IPS-20b (cell line): ENCODE results near the gene DOCK10.

ENCODE experiments used
- H3K27ac ChIP-seq: one replicate; pipeline ENCODE4 v1.5.1; 2013; ENCODE audit warnings: low read length
- H3K27me3 ChIP-seq: 2 replicates; pipeline ENCODE4 v1.6.1; 2013; ENCODE audit warnings: mild to moderate bottlenecking, low read length, inconsistent platforms; ENCODE audit not compliant: insufficient read depth
- H3K36me3 ChIP-seq: 2 replicates; pipeline ENCODE4 v1.6.1; 2013; ENCODE audit warnings: low read depth, mild to moderate bottlenecking, inconsistent platforms, low read length, moderate library complexity; ENCODE audit not compliant: insufficient read depth
- H3K4me1 ChIP-seq: 2 replicates; pipeline ENCODE4 v1.6.1; 2013; ENCODE audit warnings: mild to moderate bottlenecking, control low read depth, inconsistent platforms, low read length, moderate library complexity; ENCODE audit not compliant: insufficient read depth
- H3K4me3 ChIP-seq: 2 replicates; pipeline ENCODE4 v1.5.1; 2013; ENCODE audit warnings: mild to moderate bottlenecking, low read length, inconsistent platforms
- H3K9ac ChIP-seq: 2 replicates; pipeline ENCODE4 v1.6.1; 2013; ENCODE audit warnings: low read depth, mild to moderate bottlenecking, inconsistent platforms, low read length, moderate library complexity
- H3K9me3 ChIP-seq: 2 replicates; pipeline ENCODE4 v1.6.1; 2013; ENCODE audit warnings: mild to moderate bottlenecking, low read depth, low read length, inconsistent platforms; ENCODE audit not compliant: insufficient read depth

DOCK10 gene

GRCh38 chr2:224901121-224901676 is 141.1 kb downstream of the DOCK10 start:
- no peaks in the 10 kb centered on the region for H3K36me3 ChIP-seq

DNA sequence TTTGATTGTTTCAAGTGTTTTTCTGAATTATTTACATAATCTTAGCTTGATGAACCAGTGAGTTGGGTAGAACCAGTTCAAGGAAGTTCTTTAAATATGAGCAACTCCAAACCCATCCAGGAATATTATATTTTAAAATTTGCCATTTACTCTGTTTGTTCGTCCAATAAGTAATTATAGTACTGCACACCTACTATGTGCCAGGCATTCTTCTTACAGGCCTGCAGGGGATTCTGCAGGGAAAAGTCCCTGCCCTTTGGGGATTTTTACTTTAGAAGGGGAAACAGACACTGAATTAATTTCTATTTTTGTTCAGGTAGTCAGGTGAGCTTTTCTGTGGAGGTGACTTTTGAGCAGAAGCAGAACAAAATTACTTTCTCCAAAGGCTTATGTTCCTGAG is 146.9 kb downstream of the DOCK10 start:
- Histone ChIP-seq H3K27me3 (no peaks in the 10 kb centered on the region), H3K4me1 (no peaks in the 10 kb centered on the region), H3K9ac (no peak overlapping the region), H3K27ac (no peak overlapping the region), H3K4me3 (no peak overlapping the region), H3K36me3 (no peaks in the 10 kb centered on the region), H3K9me3 (no peaks in the 10 kb centered on the region)

More at GRCh38 chr2:224901121-224901676, 141.1 kb downstream of the DOCK10 start:
- no peak overlapping the region for H3K27ac ChIP-seq
- no peaks in the 10 kb centered on the region for H3K4me1 ChIP-seq
- H3K4me3 ChIP-seq: no peak overlapping the region
- H3K9ac ChIP-seq: no peak overlapping the region
- H3K9me3 ChIP-seq: no peaks in the 10 kb centered on the region
- no peaks in the 10 kb centered on the region for H3K27me3 ChIP-seq

DNA sequence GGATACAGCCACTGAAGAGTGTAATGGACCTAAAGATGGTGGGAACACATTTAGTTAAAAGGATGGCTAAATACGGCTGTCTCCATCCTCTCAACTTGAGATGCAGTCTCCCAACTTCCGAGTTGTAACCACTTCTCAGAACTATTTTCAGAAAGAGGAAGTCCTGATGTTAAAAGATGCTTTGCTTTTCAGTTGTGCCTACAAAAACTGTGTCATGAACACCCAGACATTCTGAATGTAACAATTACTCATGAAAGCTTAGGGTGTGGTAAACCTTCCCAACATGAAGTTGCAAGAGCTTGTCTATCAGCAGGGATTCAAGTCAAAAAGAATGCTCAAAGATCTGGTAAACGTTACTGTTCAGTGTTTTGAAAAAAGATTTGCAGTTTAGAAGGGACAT is 147.9 kb downstream of the DOCK10 start:
- no peak overlapping the region for H3K27ac ChIP-seq

GRCh38 chr2:224893848-224894247 is 148.4 kb downstream of the DOCK10 start:
- Histone ChIP-seq H3K4me1 (no peaks in the 10 kb centered on the region), H3K27ac (no peak overlapping the region), H3K36me3 (no peaks in the 10 kb centered on the region), H3K9me3 (no peaks in the 10 kb centered on the region), H3K27me3 (no peaks in the 10 kb centered on the region), H3K9ac (no peak overlapping the region), H3K4me3 (no peak overlapping the region)

More for the DNA sequence above, 147.9 kb downstream of the DOCK10 start:
- Histone ChIP-seq H3K36me3 (no peaks in the 10 kb centered on the region), H3K4me1 (no peaks in the 10 kb centered on the region), H3K9ac (no peak overlapping the region), H3K27me3 (no peaks in the 10 kb centered on the region), H3K4me3 (no peak overlapping the region), H3K9me3 (no peaks in the 10 kb centered on the region)

DNA sequence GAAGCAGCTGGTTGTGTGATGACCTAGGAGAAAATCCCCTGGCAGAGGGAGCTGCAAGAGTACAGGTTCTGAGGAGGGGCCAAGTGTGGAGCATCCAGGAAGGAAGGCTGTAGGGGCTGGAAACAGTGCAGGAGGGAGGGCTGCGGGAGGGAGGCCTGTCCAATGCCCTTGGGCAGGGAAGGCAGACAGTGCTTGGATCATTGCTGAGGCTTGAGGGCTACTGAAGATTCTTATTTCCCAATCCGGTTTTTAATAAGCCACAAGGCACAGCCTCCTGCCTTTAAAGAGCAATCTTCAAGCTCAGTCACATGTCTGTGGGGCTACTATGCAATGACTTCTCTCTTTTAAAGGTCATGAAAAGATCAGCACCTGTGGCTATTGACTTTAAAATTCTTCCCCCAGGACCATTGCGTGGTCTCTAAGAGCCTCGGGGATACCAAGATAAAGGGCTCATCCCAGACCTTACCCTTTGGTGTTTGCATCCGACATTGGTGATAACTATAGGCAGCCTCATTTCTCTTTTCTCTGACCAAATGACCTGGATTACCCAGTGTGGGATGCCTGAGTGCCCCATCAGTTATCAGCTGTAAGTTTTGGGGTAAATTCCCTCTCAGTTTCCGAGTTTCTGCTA is 149.6 kb downstream of the DOCK10 start:
- Histone ChIP-seq H3K4me1 (no peaks in the 10 kb centered on the region), H3K36me3 (no peaks in the 10 kb centered on the region), H3K9ac (no peak overlapping the region), H3K27ac (no peak overlapping the region), H3K9me3 (no peaks in the 10 kb centered on the region; the same call in 1 of the 2 replicates), H3K27me3 (no peaks in the 10 kb centered on the region), H3K4me3 (no peak overlapping the region)

DNA sequence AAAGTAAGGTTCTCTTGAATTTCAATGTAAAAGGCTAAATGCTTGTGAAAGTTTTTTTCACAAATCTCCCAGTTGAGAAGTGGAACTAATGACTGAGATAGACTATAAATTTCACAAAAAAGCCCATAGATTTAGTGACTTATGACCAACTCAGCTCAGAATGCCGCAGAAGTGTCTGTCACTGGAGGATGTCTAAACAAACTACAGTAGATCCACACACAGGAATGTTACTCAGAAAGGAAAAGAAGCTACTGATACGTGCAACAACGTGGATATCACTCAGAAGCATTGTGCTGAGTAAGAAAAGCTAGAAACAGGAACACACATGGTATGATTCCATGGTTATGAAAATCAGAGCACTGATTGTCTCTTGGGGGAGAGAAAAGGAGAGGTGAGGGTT is 151.9 kb downstream of the DOCK10 start:
- H3K36me3 ChIP-seq: no peaks in the 10 kb centered on the region
- no peak overlapping the region for H3K9ac ChIP-seq
- H3K9me3 ChIP-seq: no peaks in the 10 kb centered on the region; the same call in 1 of the 2 replicates
- no peaks in the 10 kb centered on the region for H3K4me1 ChIP-seq
- no peak overlapping the region for H3K27ac ChIP-seq
- no peaks in the 10 kb centered on the region for H3K27me3 ChIP-seq
- no peak overlapping the region for H3K4me3 ChIP-seq

DNA sequence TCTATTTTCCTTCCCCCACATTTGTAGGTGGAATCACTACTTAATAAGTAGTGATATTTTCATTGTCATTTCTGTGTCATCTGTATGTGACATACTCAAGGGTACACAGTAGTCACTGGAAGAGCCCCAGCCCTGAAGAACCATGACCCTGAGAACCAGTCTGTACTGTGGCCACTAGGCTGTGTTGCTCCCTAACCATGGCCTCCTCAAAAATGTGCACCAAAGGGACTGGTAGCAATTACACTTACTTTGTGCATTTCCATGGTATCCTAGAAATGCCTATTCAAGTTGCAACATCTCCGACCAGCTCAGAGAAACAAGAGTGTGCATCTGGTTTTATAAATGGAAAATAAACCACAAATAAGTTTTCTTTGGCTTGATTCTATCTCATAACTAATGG is 155.1 kb downstream of the DOCK10 start:
- no peak overlapping the region for H3K27ac ChIP-seq
- no peaks in the 10 kb centered on the region for H3K4me1 ChIP-seq
- H3K9ac ChIP-seq: no peak overlapping the region
- H3K36me3 ChIP-seq: no peaks in the 10 kb centered on the region
- no peaks in the 10 kb centered on the region; the same call in 1 of the 2 replicates for H3K9me3 ChIP-seq
- H3K4me3 ChIP-seq: no peak overlapping the region
- H3K27me3 ChIP-seq: no peaks in the 10 kb centered on the region

DNA sequence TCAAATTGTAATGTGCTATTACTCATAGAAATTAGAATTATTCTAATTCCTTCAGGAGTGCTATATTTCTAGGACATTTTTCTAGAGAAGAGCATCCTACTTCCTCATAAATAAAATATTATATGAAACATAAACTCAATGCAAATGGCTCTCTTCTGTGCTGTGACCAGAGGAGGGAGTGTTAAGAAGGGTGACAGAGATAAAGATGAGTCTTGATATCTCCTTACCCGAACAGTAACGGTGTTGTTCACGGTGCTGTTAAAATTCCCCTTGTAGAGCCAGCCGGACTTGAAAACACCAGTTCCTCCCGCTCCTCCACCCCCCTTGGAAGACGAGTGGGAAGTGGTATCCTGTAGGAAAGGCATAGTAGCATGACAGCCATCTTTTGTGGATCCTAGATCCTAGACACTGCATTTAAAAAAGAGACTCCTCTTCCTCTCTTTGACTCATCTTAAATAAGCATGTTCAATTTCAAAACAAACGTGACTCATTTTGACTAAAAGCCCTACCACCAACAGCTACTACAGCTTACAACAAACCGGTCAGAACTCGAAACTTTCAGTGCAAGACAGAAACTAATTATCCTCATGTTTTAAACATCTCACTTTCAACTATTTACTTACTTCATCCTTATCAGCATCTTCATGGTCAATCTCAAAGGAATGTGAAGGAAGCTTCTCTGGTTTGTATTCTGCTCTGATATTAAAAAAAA is 156.3 kb downstream of the DOCK10 start:
- no peaks in the 10 kb centered on the region for H3K4me1 ChIP-seq
- no peak overlapping the region for H3K9ac ChIP-seq
- H3K36me3 ChIP-seq: no peaks in the 10 kb centered on the region
- H3K27ac ChIP-seq: no peak overlapping the region
- no peaks in the 10 kb centered on the region for H3K27me3 ChIP-seq
- H3K4me3 ChIP-seq: no peak overlapping the region
- no peaks in the 10 kb centered on the region; the same call in 1 of the 2 replicates for H3K9me3 ChIP-seq

DNA sequence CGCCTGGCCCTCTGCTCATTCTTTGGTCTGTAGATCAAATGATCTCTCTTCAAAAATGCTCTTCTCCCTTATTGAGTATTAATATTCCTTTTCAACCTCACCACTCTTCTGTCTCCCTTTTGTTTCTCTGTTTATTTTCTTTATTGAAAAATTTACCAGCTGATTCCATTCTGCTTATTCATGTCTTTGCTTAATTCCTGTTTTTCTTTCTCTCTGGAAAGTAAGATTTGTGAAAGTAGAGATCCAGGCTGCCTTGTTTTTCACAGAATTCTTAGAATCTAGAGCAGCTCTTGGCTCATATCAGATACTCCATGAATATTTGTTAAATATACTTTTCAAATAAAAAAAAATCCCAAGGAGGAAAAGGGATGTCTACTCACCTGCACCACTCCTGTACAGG is 157.0 kb downstream of the DOCK10 start:
- Histone ChIP-seq H3K9ac (no peak overlapping the region), H3K27me3 (no peaks in the 10 kb centered on the region), H3K4me1 (no peaks in the 10 kb centered on the region), H3K27ac (no peak overlapping the region), H3K4me3 (no peak overlapping the region), H3K36me3 (no peaks in the 10 kb centered on the region), H3K9me3 (no peaks in the 10 kb centered on the region; the same call in 1 of the 2 replicates)

DNA sequence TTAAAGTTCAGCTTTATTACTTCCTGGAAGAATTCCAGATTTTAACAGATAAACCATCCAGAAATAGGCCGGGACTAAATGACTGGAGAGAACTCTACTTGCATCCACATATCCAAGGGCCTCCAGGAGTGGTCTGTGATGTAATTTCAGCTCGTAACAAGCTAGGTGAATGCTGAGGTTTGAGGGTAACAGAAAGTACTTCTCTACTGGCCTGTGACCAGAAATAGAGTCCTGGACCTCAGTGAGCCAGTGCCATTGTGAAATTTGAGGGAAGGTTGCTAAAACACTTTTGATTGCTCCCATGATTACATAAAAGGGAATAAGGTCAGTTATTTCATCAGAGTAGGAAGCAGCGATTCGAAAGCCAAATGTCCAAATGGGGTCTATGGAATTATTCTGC is 158.1 kb downstream of the DOCK10 start:
- Histone ChIP-seq H3K9ac (no peak overlapping the region), H3K4me3 (no peak overlapping the region), H3K4me1 (no peaks in the 10 kb centered on the region), H3K9me3 (no peaks in the 10 kb centered on the region; the same call in 1 of the 2 replicates), H3K27ac (no peak overlapping the region), H3K36me3 (no peaks in the 10 kb centered on the region), H3K27me3 (no peaks in the 10 kb centered on the region)

- Histone ChIP-seq H3K4me3 (no peak overlapping the region), H3K36me3 (no peaks in the 10 kb centered on the region), H3K27me3 (no peaks in the 10 kb centered on the region), H3K9me3 (no peaks in the 10 kb centered on the region; the same call in 1 of the 2 replicates), H3K9ac (no peak overlapping the region), H3K4me1 (no peaks in the 10 kb centered on the region), H3K27ac (no peak overlapping the region)
Observed at GRCh38 chr2:224883700-224884099, 158.6 kb downstream of the DOCK10 start.

- no peak overlapping the region for H3K4me3 ChIP-seq
- no peak overlapping the region for H3K27ac ChIP-seq
- H3K36me3 ChIP-seq: no peaks in the 10 kb centered on the region
Observed at GRCh38 chr2:224883172-224883516, 159.1 kb downstream of the DOCK10 start.

More at GRCh38 chr2:224883172-224883516, 159.1 kb downstream of the DOCK10 start:
- Histone ChIP-seq H3K4me1 (no peaks in the 10 kb centered on the region), H3K9ac (no peak overlapping the region), H3K9me3 (no peaks in the 10 kb centered on the region), H3K27me3 (no peaks in the 10 kb centered on the region)
